ENCODE data around the gene RNASEL. TPM values are rescaled to one million over a fixed set of nuclear protein-coding genes. Genes with fewer than 3 reads are reported as not detected.
A peak's percentile ranks its signal among the peaks of the same experiment; 100 is the strongest.

RNASEL gene
- total and polyA plus RNA-seq, 11 donors = 1.4 to 6.3 (median 2.7) TPM

DNA sequence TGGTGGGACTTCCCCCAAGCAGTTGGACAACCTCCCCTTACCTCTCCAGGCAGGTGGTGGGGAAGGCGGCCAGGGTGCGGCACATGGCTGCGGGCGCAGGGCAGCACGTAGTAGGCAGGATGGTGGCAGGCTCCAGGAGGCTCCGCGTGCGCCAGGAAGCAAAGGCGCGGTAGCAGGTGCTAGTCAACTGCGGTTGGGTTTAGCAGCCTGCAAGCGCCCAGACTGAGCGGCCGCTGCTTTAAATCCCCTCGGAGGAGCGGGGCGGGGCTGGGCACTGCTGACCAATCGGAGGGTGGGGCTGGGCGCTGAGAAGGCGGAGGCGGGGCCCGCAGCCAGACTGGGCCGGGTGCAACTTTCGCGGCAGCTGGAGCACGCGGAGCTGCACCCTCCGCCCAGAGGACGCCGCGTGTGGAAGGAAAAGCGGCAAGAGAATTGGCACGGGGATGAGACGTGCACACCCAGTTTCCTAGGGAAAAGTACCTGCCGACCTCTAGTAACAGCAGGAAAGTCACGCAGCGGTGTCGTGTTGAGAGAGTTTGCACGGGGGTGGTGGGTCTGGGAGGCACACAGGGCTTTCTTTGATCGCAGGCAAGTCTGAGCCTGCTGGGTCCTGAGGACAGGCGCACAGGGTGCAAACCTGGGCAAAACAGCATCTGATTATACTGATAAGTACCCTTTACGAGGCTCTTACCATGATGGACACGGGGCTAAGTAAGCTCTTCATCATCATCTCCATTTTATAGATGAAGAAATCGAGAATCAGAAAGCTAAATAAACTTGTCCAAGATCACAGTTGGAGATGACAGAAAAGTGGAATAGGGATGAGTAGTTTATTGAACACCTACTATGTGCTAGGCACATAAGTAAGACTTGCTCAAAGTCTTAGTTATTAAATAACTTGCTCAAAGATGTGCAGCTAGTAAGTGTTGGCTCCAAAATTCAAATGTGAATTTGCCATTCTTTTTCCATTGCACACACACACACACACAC is 15.4 kb upstream of the RNASEL start, which contains the start of gene RGS16:
RGS16 (minus strand) TSS at position 215 of the 990 bp plus-strand sequence; CDS start at position 85, 130 bp downstream.
- Histone ChIP-seq H3K4me3 (peak within 1 kb of the TSS; percentile 33 to 94 (median 60)), H3K4me1 (peaks cover 0 to 58% (median 21%) of the 10 kb centered on the region in 12 donors), H3K9me3 (no peaks in the 10 kb centered on the region), H3K27me3 (no peaks in the 10 kb centered on the region), H3K27ac (peak within 1 kb of the TSS in 11 of 12 donors; percentile 16 to 76 (median 52)), H3K36me3 (peaks cover 0 to 18% (median 5%) of the 10 kb centered on the region in 9 donors)
- peak; percentile 96 to 97 (median 96) for DNase-seq
- peak; percentile 96 to 98 (median 98) for ATAC-seq
- TF ChIP-seq POLR2A (IDR thresholded peaks at IDR 0.05) = peak; percentile 7 to 92
- TF ChIP-seq, protein P1, sequence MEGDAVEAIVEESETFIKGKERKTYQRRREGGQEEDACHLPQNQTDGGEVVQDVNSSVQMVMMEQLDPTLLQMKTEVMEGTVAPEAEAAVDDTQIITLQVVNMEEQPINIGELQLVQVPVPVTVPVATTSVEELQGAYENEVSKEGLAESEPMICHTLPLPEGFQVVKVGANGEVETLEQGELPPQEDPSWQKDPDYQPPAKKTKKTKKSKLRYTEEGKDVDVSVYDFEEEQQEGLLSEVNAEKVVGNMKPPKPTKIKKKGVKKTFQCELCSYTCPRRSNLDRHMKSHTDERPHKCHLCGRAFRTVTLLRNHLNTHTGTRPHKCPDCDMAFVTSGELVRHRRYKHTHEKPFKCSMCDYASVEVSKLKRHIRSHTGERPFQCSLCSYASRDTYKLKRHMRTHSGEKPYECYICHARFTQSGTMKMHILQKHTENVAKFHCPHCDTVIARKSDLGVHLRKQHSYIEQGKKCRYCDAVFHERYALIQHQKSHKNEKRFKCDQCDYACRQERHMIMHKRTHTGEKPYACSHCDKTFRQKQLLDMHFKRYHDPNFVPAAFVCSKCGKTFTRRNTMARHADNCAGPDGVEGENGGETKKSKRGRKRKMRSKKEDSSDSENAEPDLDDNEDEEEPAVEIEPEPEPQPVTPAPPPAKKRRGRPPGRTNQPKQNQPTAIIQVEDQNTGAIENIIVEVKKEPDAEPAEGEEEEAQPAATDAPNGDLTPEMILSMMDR (IDR thresholded peaks at IDR 0.05) = no peak
- intact Hi-C loops (cut with DNase I) = loop anchor here in 3 of 10 donors (1.0 to 5.0 kb wide), 3 partner anchors 11 to 522 kb away; no protein-coding TSS in a partner anchor
- WGBS, 4 donors = 5 to 9% (median 6%) methylated on average over 29 to 44 of the region's 44 CpGs

DNA sequence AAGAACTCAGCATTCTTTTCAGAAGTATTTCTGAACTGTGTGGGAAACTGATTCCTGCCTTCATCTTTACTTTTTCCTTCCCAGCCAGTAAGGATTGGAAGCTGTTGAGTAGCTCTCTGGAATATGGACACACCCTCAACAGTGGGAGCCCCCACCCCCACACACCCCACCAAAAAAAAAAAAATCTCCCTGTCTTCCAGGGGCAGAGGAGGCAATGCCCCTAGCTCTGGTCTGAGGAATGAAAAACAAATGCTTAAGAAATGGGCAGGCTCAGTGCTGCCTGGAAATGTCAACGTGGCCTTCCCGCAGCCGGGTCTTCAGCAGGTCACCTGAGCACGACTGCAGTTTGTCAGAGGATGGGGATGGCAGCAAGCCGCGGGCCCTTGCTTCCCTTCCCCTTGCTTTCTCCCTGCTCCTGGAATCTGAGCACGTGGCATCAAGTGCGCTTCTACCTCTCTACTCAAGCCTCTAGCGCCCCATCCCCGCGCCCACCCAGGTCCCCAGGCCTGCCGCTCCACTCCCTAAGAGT is 14.7 kb upstream of the RNASEL start:
- intact Hi-C loops (cut with DNase I) = loop anchor here in 3 of 10 donors (1.0 to 5.0 kb wide), 3 partner anchors 12 to 521 kb away; no protein-coding TSS in a partner anchor
- ATAC-seq (peak in 1 of 4 donors; percentile 8), DNase-seq (no peak)
- WGBS, 4 donors = 3 to 15% (median 4%) methylated on average over 10 to 12 of the region's 12 CpGs
- peaks cover 0 to 25% (median 5%) of the 10 kb centered on the region in 9 donors for H3K36me3 ChIP-seq
- peaks cover 0 to 66% (median 21%) of the 10 kb centered on the region in 12 donors for H3K4me1 ChIP-seq
- no peak for TF ChIP-seq POLR2A (IDR thresholded peaks at IDR 0.05)
- TF ChIP-seq, protein P1 (IDR thresholded peaks at IDR 0.05) = no peak
- peak overlapping the region; percentile 33 to 94 (median 60) for H3K4me3 ChIP-seq
- no peaks in the 10 kb centered on the region for H3K9me3 ChIP-seq
- H3K27ac ChIP-seq = peak overlapping the region in 11 of 12 donors; percentile 5 to 76 (median 52)
- H3K27me3 ChIP-seq = no peaks in the 10 kb centered on the region

DNA sequence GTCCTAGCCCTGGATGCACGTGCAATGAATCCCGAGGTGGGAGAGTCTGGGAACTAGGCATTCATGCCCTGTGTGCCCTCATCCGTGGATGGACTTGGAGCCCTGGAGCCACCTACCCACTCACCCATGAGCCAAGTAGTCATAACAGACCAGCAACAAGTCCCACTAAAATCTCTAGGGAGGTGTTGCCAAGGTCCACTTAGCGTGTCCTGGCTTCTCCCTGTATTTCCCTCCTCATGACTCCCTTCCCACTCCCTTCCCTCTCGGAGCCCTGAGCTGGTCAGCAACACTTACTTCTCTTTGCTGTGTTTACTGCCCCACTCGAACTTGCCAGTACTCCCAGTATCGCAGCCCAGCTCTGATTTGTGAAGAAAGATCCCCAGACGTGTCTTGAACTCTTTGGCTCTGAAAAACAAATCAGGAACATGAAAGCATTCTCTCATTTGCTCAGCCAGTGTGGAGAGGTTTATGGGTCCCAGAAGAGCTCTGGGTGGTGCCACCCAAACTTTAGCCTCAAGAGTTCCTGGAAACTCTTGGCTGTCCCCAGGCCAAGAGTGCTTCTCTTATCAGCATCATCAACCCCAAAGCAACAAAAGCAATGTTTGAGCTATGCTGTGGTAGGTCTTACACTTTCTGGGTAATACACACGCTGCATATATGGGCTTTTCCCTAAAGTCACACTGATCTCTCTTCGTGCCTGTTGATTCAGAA is 14.0 kb upstream of the RNASEL start:
- H3K27ac ChIP-seq = peak overlapping the region in 11 of 12 donors; percentile 5 to 76 (median 52)
- H3K4me3 ChIP-seq = peak overlapping the region; percentile 33 to 94 (median 60)
- H3K9me3 ChIP-seq = no peaks in the 10 kb centered on the region
- H3K36me3 ChIP-seq = peaks cover 0 to 25% (median 5%) of the 10 kb centered on the region in 9 donors
- intact Hi-C loops (cut with DNase I) = loop anchor here in 3 of 10 donors (5.0 kb wide), 2 partner anchors 74 to 521 kb away; no protein-coding TSS in a partner anchor
- DNase-seq (no peak), ATAC-seq (no peak)
- 44 to 60% (median 51%) methylated on average over 10 of the region's 10 CpGs for WGBS, 4 donors
- peaks cover 0 to 72% (median 21%) of the 10 kb centered on the region in 12 donors for H3K4me1 ChIP-seq
- no peaks in the 10 kb centered on the region for H3K27me3 ChIP-seq
- TF ChIP-seq, protein P1 (IDR thresholded peaks at IDR 0.05) = no peak
- TF ChIP-seq POLR2A (IDR thresholded peaks at IDR 0.05) = no peak
